Tibial artery (tissue), 4 donors: Measurements from ENCODE around the gene TRMT10B.

ENCODE experiments used
- DNase-seq, 2 donors: peaks; one replicate each; pipeline ENCODE4 v3.0.0-alpha.2; 2019
- H3K27ac ChIP-seq, 2 donors: fragments of 200-600 bp; sonication (generic) in 1 of 2; 1 replicate in 1 of 2; 2 replicates in 1 of 2; pipeline ENCODE4 v1.5.1; 2018 to 2019; ENCODE audit warnings: mild to moderate bottlenecking in 1 of 2
- H3K27me3 ChIP-seq, 2 donors: fragments of 200-600 bp; sonication (generic) in 1 of 2; one replicate each; pipeline versions ENCODE4 v1.5.1 to v1.6.0; 2016 to 2019
- H3K36me3 ChIP-seq, 3 donors: fragments of 200-600 bp; sonication (generic) in 2 of 3; one replicate each; pipeline ENCODE4 v1.5.1; 2016 to 2019; ENCODE audit warnings: mild to moderate bottlenecking in 2 of 3
- H3K4me1 ChIP-seq, 4 donors: fragments of 200-600 bp; sonication (generic) in 2 of 4; 1 replicate in 3 of 4; 2 replicates in 1 of 4; pipeline ENCODE4 v1.5.1; 2016 to 2019
- H3K4me3 ChIP-seq, 2 donors: fragments of 200-600 bp; sonication (generic) in 1 of 2; 1 replicate in 1 of 2; 2 replicates in 1 of 2; pipeline ENCODE4 v1.5.1; 2018 to 2019; ENCODE audit warnings: mild to moderate bottlenecking in 2 of 2
- H3K9me3 ChIP-seq, 3 donors: fragments of 200-600 bp; sonication (generic) in 1 of 3; one replicate each; pipeline ENCODE4 v1.5.1; 2016 to 2019
- CTCF ChIP-seq, 2 experiments: fragments of 200-600 bp in 1 of 2; fragments of 450-650 bp in 1 of 2; IDR thresholded peaks; one replicate each; pipeline ENCODE4 v1.5.1; 2017 to 2019; ENCODE audit warnings: antibody characterized with exemption in 2 of 2, mild to moderate bottlenecking in 1 of 2, moderate library complexity in 1 of 2
- intact Hi-C: fragments of 100-400 bp; cut with DNase I; formaldehyde crosslinking; loops from one replicate; pipeline ENCODE4 v1.15.0; 2023; ENCODE audit warnings: low total_unique reads

TRMT10B gene

GRCh38 chr9:37715260-37715659 lies 38.3 kb upstream of the TRMT10B start:
- H3K4me3 ChIP-seq = no peak overlapping the region
- DNase-seq = no peak
- H3K9me3 ChIP-seq = no peaks in the 10 kb centered on the region
- no peak for TF ChIP-seq CTCF (IDR thresholded peaks at IDR 0.05)
- no peak overlapping the region for H3K27ac ChIP-seq
- peaks cover 0 to 3% of the 10 kb centered on the region in 2 donors for H3K27me3 ChIP-seq
- H3K36me3 ChIP-seq = no peaks in the 10 kb centered on the region
- intact Hi-C loops = no loop called here
- no peaks in the 10 kb centered on the region for H3K4me1 ChIP-seq

GRCh38 chr9:37715991-37716505 lies 37.6 kb upstream of the TRMT10B start:
- no peak overlapping the region for H3K27ac ChIP-seq
- intact Hi-C loops = no loop called here
- TF ChIP-seq CTCF (IDR thresholded peaks at IDR 0.05) = no peak
- no peak overlapping the region for H3K4me3 ChIP-seq
- DNase-seq = no peak
- H3K4me1 ChIP-seq = no peaks in the 10 kb centered on the region
- no peaks in the 10 kb centered on the region for H3K36me3 ChIP-seq
- no peaks in the 10 kb centered on the region for H3K9me3 ChIP-seq
- H3K27me3 ChIP-seq = peaks cover 0 to 3% of the 10 kb centered on the region in 2 donors

DNA sequence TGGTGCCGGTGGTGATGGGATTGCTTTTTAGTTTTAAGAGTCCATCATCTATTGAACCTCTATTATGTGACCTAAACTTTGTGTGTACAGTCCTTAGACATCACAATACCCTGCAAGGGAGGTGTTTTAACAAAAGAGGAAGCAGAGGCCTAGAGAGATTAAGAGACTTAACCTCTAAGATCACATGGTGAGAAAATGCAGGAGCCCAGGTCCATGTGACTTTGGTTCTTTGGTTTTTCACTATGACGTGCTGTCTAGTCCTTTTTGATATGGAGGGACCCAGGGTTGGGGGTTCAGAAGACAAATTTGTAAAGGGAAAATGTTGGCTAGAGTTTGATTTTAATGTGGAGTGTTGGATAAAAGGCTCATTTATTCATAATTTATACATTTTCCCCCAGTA lies 34.1 kb upstream of the TRMT10B start:
- Histone ChIP-seq H3K27ac (no peak overlapping the region), H3K4me1 (no peaks in the 10 kb centered on the region), H3K9me3 (no peaks in the 10 kb centered on the region), H3K27me3 (peaks cover 0 to 3% of the 10 kb centered on the region in 2 donors), H3K4me3 (no peak overlapping the region), H3K36me3 (no peaks in the 10 kb centered on the region)
- intact Hi-C loops = no loop called here
- TF ChIP-seq CTCF (IDR thresholded peaks at IDR 0.05) = no peak
- DNase-seq = no peak

DNA sequence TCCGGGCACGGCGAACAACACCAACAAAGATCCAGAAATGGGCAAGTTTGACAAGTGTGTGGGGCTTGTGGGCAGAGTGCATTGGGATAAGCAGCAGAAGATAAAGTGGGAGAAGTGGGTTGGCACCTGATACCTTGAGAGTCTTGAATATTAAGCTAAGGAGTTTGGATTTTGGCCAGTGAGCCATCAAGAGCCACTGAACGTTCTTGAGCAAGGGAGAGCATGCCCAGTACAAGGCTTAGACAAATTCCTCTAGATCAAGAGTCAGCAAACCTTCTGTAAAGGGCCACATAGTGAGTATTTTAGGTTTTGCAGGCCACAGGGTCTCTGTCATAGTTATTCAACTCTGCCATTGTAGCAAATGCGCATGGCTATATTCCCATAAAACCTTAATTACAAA lies 26.6 kb upstream of the TRMT10B start:
- intact Hi-C loops = no loop called here
- no peak overlapping the region for H3K27ac ChIP-seq
- H3K27me3 ChIP-seq = peaks cover 0 to 12% of the 10 kb centered on the region in 2 donors
- no peaks in the 10 kb centered on the region for H3K9me3 ChIP-seq
- no peak overlapping the region for H3K4me3 ChIP-seq
- H3K4me1 ChIP-seq = no peaks in the 10 kb centered on the region
- no peaks in the 10 kb centered on the region for H3K36me3 ChIP-seq
- no peak for DNase-seq
- TF ChIP-seq CTCF (IDR thresholded peaks at IDR 0.05) = no peak

GRCh38 chr9:37729499-37729898 lies 24.1 kb upstream of the TRMT10B start:
- Histone ChIP-seq H3K27me3 (peaks cover 0 to 16% of the 10 kb centered on the region in 2 donors), H3K36me3 (no peaks in the 10 kb centered on the region), H3K9me3 (no peaks in the 10 kb centered on the region), H3K27ac (no peak overlapping the region), H3K4me1 (no peaks in the 10 kb centered on the region), H3K4me3 (no peak overlapping the region)
- intact Hi-C loops = no loop called here
- no peak for TF ChIP-seq CTCF (IDR thresholded peaks at IDR 0.05)
- DNase-seq = no peak

DNA sequence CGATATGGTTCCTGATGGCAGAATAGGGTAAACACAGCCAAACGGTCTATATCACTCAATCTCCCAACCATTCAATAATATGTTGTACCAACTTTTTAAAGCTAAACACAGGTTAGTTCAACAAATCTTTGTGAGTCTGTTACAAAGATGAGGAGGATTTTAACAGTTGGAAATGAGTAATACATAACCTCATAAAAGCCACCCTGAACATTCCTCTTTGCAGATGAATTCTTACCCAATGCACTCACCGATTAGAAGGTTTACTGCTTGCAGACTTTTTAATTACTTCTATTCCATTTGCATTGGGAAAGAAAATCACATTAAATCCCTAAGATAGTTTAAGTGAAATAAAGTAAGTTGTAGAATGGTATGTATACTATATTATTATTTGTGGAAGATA lies 23.3 kb upstream of the TRMT10B start:
- no peak for DNase-seq
- TF ChIP-seq CTCF (IDR thresholded peaks at IDR 0.05) = no peak
- H3K4me3 ChIP-seq = no peak overlapping the region
- intact Hi-C loops = no loop called here
- no peaks in the 10 kb centered on the region for H3K9me3 ChIP-seq
- H3K36me3 ChIP-seq = no peaks in the 10 kb centered on the region
- peaks cover 0 to 16% of the 10 kb centered on the region in 2 donors for H3K27me3 ChIP-seq
- no peak overlapping the region for H3K27ac ChIP-seq
- no peaks in the 10 kb centered on the region for H3K4me1 ChIP-seq
